Measurements from ENCODE around the gene RPS6KC1. TPM values are rescaled to one million over a fixed set of nuclear protein-coding genes. Genes with fewer than 3 reads are reported as not detected.

The RPS6KC1 gene
- total and polyA plus RNA-seq, 2 donors (not counting 1 experiment from before 2014, with no cell fraction given) = 2.4 to 19.0 TPM

DNA sequence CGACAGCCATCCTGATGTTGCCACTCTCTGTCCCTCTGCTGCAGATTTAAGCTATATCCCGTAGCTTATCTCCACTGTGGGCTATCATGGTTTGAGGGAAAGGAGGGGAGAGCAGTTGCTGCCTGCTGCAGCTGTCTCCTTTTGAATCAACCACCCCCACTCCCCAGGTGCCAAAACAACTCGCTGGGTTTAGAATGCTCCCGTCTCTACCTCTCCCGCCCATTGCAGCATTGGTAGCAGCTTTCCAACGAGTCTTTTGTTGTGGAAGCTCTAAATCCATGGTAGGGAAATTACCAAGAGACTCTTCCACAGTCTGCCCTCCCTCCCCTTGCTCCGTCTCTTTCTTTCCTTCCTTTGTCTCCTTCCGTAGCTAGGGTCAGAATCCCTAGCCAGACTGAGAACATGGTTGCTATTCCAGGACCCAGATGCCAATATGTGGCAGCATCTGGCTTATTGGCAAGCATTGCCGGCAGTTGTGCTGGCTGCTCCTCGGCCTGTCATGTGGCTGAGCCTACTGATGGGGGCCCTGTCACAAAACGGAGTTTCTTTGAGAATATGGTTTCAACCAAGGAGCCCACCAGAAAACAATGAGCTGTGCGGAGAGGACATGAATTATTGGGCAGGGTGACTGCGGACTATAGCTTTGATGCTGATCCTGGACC is 230.7 kb downstream of the RPS6KC1 start:
- Mint-ChIP-seq H3K27ac (no peak overlapping the region), H3K4me3 (no peak overlapping the region)
- CTCF ChIA-PET = no interaction called here

DNA sequence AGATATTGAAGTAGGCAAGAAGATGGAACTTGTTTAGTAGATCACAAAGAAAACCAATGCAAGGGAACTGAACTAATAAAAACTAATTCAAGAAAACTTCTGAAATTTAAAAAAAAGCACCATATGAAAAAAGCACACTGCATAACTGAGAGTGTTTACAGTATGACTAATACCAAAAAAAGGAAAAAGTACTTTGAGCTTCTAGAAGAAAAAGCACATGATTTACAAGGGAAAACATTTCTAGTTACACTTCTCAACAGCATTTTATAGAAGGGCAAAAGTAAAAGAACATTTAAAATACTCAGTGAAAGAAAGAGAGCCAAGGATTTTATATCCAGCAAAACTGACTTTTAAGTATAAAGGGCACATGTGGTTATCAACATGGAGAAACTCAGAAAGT is 233.6 kb downstream of the RPS6KC1 start:
- no peak overlapping the region for H3K9ac ChIP-seq (ENCODE audit: low read length)
- CTCF ChIA-PET = interaction anchor here (0.6 kb wide), 1 partner anchor 38 kb away, joined by 4 read pairs; no protein-coding TSS in a partner anchor

More for the DNA sequence above, 230.7 kb downstream of the RPS6KC1 start:
- Histone ChIP-seq H3K36me3 (replicated peaks in 1 of 2; ENCODE audit: control extremely low read depth in 1 of 2, control insufficient read depth in 1 of 2, extremely low read depth in 1 of 2, insufficient read depth in 2 of 2, low read length in 1 of 2) (no peaks in the 10 kb centered on the region), H3K27ac (ENCODE audit: low read length in 2 of 2) (no peak overlapping the region), H3K9ac (ENCODE audit: low read length) (no peak overlapping the region), H3K9me3 (ENCODE audit: control extremely low read depth in 1 of 3, control insufficient read depth in 2 of 3, insufficient read depth in 1 of 3, low read length in 2 of 3) (peaks cover 0 to 3% (median 0%) of the 10 kb centered on the region in 3 donors), H3K4me2 (replicated peaks; ENCODE audit: low read depth, low read length, poor library complexity, severe bottlenecking) (no peak overlapping the region), H4K20me1 (ENCODE audit: control insufficient read depth, insufficient read depth, low read length, poor library complexity, severe bottlenecking) (no peaks in the 10 kb centered on the region), H3K27me3 (replicated peaks in 1 of 4; ENCODE audit: control extremely low read depth in 1 of 4, control insufficient read depth in 3 of 4, insufficient read depth in 4 of 4, low read length in 3 of 4) (no peaks in the 10 kb centered on the region), H3K4me1 (ENCODE audit: control insufficient read depth in 2 of 2, insufficient read depth in 2 of 2, low read length in 2 of 2) (no peaks in the 10 kb centered on the region), H3K4me3 (ENCODE audit: control extremely low read depth in 1 of 5, extremely low read depth in 1 of 5, insufficient read depth in 1 of 5, low read depth in 2 of 5, low read length in 4 of 5) (no peak overlapping the region), H3K79me2 (ENCODE audit: control insufficient read depth, insufficient read depth, low read length) (no peaks in the 10 kb centered on the region), H2AFZ (ENCODE audit: insufficient read depth, low read depth, low read length, poor library complexity, severe bottlenecking) (no peak overlapping the region)
- no peaks in the 10 kb centered on the region for H3K27me3 Mint-ChIP-seq
- POLR2A ChIA-PET = no interaction called here
- ATAC-seq (ENCODE audit: low read depth) = no peak
- peaks cover 5% of the 10 kb centered on the region for H3K9me3 Mint-ChIP-seq (ENCODE audit: insufficient read depth)
- H3K4me1 Mint-ChIP-seq = no peaks in the 10 kb centered on the region
- intact Hi-C loops (cut with micrococcal nuclease) = no loop called here
- 92% methylated on average over 9 of the region's 13 CpGs for WGBS (ENCODE audit: insufficient coverage)
- no peak for DNase-seq
- no peak for TF ChIP-seq CTCF (IDR thresholded peaks at IDR 0.05)
- no peak for TF ChIP-seq EZH2 (IDR thresholded peaks at IDR 0.05; ENCODE audit: borderline replicate concordance, insufficient read depth, low read depth, low read length, poor library complexity, severe bottlenecking)

More for the DNA sequence above, 233.6 kb downstream of the RPS6KC1 start:
- Mint-ChIP-seq H3K27ac (no peak overlapping the region), H3K4me1 (no peaks in the 10 kb centered on the region), H3K27me3 (no peaks in the 10 kb centered on the region), H3K4me3 (no peak overlapping the region), H3K9me3 (ENCODE audit: insufficient read depth) (peaks cover 5% of the 10 kb centered on the region)
- intact Hi-C loops (cut with micrococcal nuclease) = no loop called here
- Histone ChIP-seq H2AFZ (ENCODE audit: insufficient read depth, low read depth, low read length, poor library complexity, severe bottlenecking) (no peak overlapping the region), H4K20me1 (ENCODE audit: control insufficient read depth, insufficient read depth, low read length, poor library complexity, severe bottlenecking) (no peaks in the 10 kb centered on the region), H3K4me2 (replicated peaks; ENCODE audit: low read depth, low read length, poor library complexity, severe bottlenecking) (no peak overlapping the region), H3K27ac (ENCODE audit: low read length in 2 of 2) (no peak overlapping the region), H3K36me3 (replicated peaks in 1 of 2; ENCODE audit: control extremely low read depth in 1 of 2, control insufficient read depth in 1 of 2, extremely low read depth in 1 of 2, insufficient read depth in 2 of 2, low read length in 1 of 2) (no peaks in the 10 kb centered on the region), H3K9me3 (ENCODE audit: control extremely low read depth in 1 of 3, control insufficient read depth in 2 of 3, insufficient read depth in 1 of 3, low read length in 2 of 3) (peaks cover 0 to 3% (median 0%) of the 10 kb centered on the region in 3 donors), H3K27me3 (replicated peaks in 1 of 4; ENCODE audit: control extremely low read depth in 1 of 4, control insufficient read depth in 3 of 4, insufficient read depth in 4 of 4, low read length in 3 of 4) (no peaks in the 10 kb centered on the region), H3K4me3 (ENCODE audit: control extremely low read depth in 1 of 5, extremely low read depth in 1 of 5, insufficient read depth in 1 of 5, low read depth in 2 of 5, low read length in 4 of 5) (no peak overlapping the region), H3K79me2 (ENCODE audit: control insufficient read depth, insufficient read depth, low read length) (no peaks in the 10 kb centered on the region), H3K4me1 (ENCODE audit: control insufficient read depth in 2 of 2, insufficient read depth in 2 of 2, low read length in 2 of 2) (no peaks in the 10 kb centered on the region)
- TF ChIP-seq CTCF (IDR thresholded peaks at IDR 0.05) (no peak), EZH2 (IDR thresholded peaks at IDR 0.05; ENCODE audit: borderline replicate concordance, insufficient read depth, low read depth, low read length, poor library complexity, severe bottlenecking) (no peak)
- ATAC-seq (ENCODE audit: low read depth) (no peak), DNase-seq (no peak)
- POLR2A ChIA-PET = no interaction called here
